ENCODE results near the gene PTDSS2.

DNA sequence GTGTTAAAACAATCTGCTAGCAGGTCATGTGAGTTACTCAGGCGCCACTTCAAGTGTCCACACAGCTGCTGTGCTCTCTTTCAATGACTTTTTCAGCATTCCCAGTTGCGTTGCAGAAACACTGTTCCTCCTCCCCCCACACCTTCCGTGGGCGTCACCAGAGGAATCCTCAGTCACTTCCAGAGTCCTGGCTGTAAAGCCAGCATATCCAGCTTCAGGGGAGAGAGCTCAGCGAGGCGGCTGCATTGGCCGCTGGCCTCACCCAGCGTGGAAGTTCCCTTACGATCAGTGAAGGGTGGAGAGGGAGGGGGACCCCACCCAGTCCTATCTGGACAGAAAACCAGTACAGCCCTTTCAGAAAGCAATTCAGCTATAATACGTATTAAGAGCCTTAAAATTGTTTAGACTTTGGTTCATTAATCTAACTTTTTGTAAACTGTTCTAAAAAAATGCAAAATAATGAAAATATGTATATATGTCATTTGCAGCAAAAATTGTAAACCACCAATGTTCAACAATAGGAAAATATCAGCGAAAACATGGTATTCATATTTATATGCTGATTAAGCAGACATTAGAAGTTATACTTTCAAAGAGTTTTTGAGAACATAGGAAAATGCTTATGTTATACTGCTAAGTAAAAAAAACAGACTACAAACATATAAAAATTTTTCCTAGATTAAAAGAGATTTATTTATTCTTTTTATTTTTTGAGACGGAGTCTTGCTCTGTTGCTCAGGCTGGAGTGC, 5.5 kb upstream of the PTDSS2 start:
- no peak for TF ChIP-seq POLR2AphosphoS5 (IDR thresholded peaks at IDR 0.05)
- TF ChIP-seq, protein P1, sequence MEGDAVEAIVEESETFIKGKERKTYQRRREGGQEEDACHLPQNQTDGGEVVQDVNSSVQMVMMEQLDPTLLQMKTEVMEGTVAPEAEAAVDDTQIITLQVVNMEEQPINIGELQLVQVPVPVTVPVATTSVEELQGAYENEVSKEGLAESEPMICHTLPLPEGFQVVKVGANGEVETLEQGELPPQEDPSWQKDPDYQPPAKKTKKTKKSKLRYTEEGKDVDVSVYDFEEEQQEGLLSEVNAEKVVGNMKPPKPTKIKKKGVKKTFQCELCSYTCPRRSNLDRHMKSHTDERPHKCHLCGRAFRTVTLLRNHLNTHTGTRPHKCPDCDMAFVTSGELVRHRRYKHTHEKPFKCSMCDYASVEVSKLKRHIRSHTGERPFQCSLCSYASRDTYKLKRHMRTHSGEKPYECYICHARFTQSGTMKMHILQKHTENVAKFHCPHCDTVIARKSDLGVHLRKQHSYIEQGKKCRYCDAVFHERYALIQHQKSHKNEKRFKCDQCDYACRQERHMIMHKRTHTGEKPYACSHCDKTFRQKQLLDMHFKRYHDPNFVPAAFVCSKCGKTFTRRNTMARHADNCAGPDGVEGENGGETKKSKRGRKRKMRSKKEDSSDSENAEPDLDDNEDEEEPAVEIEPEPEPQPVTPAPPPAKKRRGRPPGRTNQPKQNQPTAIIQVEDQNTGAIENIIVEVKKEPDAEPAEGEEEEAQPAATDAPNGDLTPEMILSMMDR (IDR thresholded peaks at IDR 0.05), result no peak

All from suprapubic skin (tissue), 3 donors.